ENCODE data around the gene PFKL. TPM values are rescaled to one million over a fixed set of nuclear protein-coding genes. Genes with fewer than 3 reads are reported as not detected.

PFKL gene
- total RNA-seq, 1 donor from 2014 or later = 135 TPM

DNA sequence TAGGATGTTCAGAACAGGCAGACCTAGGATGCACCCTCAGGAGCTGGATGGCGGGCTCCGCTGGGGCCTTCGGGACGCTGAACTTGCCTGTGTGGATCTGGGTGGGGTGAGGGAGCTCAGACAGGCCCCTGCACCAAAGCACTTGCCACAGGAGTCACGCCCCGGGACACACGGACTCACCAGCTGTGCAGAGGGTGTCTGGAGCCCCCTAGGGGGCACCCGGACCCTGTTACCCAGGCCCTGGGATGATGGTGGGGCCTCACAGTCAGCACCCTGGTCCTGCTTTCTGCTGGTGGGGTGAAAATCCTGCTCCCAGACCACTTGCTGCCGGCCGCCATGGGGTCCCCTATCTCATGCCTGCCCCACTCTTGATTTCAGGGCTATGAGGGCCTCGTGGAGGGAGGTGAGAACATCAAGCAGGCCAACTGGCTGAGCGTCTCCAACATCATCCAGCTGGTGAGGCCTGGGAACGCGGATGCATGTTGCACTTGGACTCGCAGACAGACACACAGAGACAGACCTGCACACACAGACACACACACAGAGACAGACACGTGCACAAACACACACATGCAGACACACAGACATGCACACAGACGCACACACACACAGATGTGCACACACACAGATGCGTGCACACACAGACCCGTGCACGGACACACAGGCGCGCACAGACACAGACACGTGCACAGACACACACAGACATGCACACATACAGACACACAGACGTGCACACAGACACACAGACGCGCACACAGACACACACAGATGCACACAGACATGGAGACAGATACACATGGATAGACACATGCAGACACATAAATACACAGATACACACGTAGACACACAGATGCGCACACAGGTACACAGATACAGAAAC, 11.0 kb downstream of the PFKL start:
- H3K9me3 Mint-ChIP-seq = no peaks in the 10 kb centered on the region
- H3K27ac Mint-ChIP-seq = no peak overlapping the region
- no peak for DNase-seq (ENCODE audit: extremely low spot score, unreplicated experiment)
- H3K36me3 Mint-ChIP-seq = peaks cover 5% of the 10 kb centered on the region
- no peak overlapping the region for H3K4me3 Mint-ChIP-seq
- H3K4me1 Mint-ChIP-seq (ENCODE audit: unreplicated experiment) = peaks cover 13% of the 10 kb centered on the region
- TF ChIP-seq, protein P1, sequence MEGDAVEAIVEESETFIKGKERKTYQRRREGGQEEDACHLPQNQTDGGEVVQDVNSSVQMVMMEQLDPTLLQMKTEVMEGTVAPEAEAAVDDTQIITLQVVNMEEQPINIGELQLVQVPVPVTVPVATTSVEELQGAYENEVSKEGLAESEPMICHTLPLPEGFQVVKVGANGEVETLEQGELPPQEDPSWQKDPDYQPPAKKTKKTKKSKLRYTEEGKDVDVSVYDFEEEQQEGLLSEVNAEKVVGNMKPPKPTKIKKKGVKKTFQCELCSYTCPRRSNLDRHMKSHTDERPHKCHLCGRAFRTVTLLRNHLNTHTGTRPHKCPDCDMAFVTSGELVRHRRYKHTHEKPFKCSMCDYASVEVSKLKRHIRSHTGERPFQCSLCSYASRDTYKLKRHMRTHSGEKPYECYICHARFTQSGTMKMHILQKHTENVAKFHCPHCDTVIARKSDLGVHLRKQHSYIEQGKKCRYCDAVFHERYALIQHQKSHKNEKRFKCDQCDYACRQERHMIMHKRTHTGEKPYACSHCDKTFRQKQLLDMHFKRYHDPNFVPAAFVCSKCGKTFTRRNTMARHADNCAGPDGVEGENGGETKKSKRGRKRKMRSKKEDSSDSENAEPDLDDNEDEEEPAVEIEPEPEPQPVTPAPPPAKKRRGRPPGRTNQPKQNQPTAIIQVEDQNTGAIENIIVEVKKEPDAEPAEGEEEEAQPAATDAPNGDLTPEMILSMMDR (conservative IDR thresholded peaks at IDR 0.05) = no peak
- no peaks in the 10 kb centered on the region for H3K27me3 Mint-ChIP-seq

DNA sequence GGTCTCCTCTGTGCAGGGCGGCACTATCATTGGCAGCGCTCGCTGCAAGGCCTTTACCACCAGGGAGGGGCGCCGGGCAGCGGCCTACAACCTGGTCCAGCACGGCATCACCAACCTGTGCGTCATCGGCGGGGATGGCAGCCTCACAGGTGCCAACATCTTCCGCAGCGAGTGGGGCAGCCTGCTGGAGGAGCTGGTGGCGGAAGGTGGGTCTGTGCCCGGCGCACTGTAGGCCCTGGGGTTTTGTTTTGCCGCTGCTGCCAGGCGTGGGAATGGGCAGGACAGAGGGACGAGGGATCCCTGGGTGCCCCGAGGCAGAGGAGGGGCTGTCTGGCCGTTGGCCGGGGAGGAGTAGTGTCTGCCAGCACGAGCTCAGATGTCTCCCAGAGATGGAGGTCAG, 12.2 kb downstream of the PFKL start:
- H3K9me3 Mint-ChIP-seq = no peaks in the 10 kb centered on the region
- TF ChIP-seq, protein P1 (conservative IDR thresholded peaks at IDR 0.05) = no peak
- no peak overlapping the region for H3K27ac Mint-ChIP-seq
- H3K36me3 Mint-ChIP-seq = peaks cover 5% of the 10 kb centered on the region
- DNase-seq (ENCODE audit: extremely low spot score, unreplicated experiment) = no peak
- no peaks in the 10 kb centered on the region for H3K27me3 Mint-ChIP-seq
- H3K4me1 Mint-ChIP-seq (ENCODE audit: unreplicated experiment) = peaks cover 12% of the 10 kb centered on the region
- H3K4me3 Mint-ChIP-seq = no peak overlapping the region

DNA sequence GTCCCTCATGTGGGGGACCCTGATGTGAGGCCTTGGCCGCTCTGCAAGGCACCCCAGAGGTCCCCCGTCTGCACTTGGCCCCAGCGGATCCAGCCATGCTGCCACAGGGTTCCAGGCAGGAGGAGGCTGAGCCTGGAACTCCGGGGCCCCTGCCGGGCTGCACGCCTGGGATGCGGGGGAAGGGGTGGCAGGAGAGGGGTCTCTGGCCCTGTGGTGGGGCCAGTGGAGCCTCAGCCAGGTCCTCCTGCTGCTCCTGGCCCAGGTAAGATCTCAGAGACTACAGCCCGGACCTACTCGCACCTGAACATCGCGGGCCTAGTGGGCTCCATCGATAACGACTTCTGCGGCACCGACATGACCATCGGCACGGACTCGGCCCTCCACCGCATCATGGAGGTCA, 12.9 kb downstream of the PFKL start:
- peaks cover 5% of the 10 kb centered on the region for H3K36me3 Mint-ChIP-seq
- DNase-seq (ENCODE audit: extremely low spot score, unreplicated experiment) = no peak

DNA sequence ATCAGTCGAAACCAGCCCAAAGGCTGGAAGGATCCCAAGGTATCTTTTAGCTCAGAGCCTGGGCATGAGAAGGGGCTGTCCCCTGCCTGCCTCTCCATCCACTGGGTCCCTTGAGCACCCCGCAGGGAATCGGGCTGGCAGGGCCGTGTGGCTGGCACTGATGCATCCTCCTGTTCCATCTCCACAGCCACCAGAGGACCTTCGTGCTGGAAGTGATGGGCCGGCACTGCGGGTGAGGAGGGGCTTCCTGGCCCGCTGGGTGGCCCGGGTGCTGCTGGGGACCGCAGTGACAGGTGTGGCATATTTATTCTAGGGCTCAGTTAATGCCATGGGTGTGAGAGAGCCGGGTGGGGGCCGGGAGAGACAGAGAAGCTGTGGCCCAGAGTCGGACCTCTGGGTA, 13.6 kb downstream of the PFKL start:
- no peak overlapping the region for H3K4me3 Mint-ChIP-seq
- peaks cover 5% of the 10 kb centered on the region for H3K36me3 Mint-ChIP-seq
- H3K27ac Mint-ChIP-seq = no peak overlapping the region

More for the DNA sequence above, 12.9 kb downstream of the PFKL start:
- H3K4me1 Mint-ChIP-seq (ENCODE audit: unreplicated experiment) = peaks cover 6% of the 10 kb centered on the region
- H3K27me3 Mint-ChIP-seq = no peaks in the 10 kb centered on the region
- H3K4me3 Mint-ChIP-seq = no peak overlapping the region
- H3K9me3 Mint-ChIP-seq = no peaks in the 10 kb centered on the region
- H3K27ac Mint-ChIP-seq = no peak overlapping the region
- TF ChIP-seq, protein P1 (conservative IDR thresholded peaks at IDR 0.05) = no peak

DNA sequence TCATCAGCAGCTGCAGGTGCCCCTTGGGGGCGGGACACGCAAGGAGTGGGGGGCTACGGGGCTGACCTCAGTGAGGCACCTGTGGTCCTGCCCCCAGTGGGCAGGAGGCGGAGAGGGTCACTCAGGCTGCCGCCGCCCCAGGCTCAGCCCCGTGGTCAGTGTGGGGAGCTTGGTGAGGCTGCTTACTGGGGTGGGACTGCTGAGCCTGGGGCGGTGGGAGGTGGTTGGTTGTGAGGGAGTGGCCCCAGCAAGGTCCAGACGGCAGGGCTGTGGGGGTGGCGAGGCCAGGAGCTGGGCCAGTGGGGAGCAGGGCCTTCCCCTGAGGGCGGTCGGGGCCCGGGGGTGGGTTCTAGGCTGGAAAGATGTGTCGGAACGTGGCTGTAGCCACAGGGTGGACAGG, 14.3 kb downstream of the PFKL start:
- Mint-ChIP-seq H3K4me1 (ENCODE audit: unreplicated experiment) (no peaks in the 10 kb centered on the region), H3K36me3 (peaks cover 5% of the 10 kb centered on the region), H3K27me3 (no peaks in the 10 kb centered on the region), H3K9me3 (no peaks in the 10 kb centered on the region), H3K27ac (no peak overlapping the region), H3K4me3 (no peak overlapping the region)
- TF ChIP-seq, protein P1 (conservative IDR thresholded peaks at IDR 0.05) = no peak
- no peak for DNase-seq (ENCODE audit: extremely low spot score, unreplicated experiment)

More for the DNA sequence above, 13.6 kb downstream of the PFKL start:
- no peaks in the 10 kb centered on the region for H3K27me3 Mint-ChIP-seq
- no peaks in the 10 kb centered on the region for H3K9me3 Mint-ChIP-seq
- no peaks in the 10 kb centered on the region for H3K4me1 Mint-ChIP-seq (ENCODE audit: unreplicated experiment)
- DNase-seq (ENCODE audit: extremely low spot score, unreplicated experiment) = no peak
- TF ChIP-seq, protein P1 (conservative IDR thresholded peaks at IDR 0.05) = no peak
